HepG2 (cell line): ENCODE measurements around the gene ID4.

Source experiments
- CBX1 ChIP-seq: IDR thresholded peaks from one replicate; pipeline ENCODE4 v1.6.1; 2016; ENCODE audit warnings: antibody characterized with exemption, low read depth
- GATAD2A ChIP-seq: IDR thresholded peaks from 2 replicates; pipeline ENCODE4 v1.6.1; 2016
- POLR2AphosphoS5 ChIP-seq: IDR thresholded peaks from 2 replicates; pipeline ENCODE4 v1.6.1; 2012; ENCODE audit warnings: low read depth, low read length
- ZNF280B ChIP-seq: sonication (generic); formaldehyde crosslinking; IDR thresholded peaks from 2 replicates; pipeline ENCODE4 v1.5.0; 2020; ENCODE audit warnings: missing genetic modification reagents, mild to moderate bottlenecking, borderline replicate concordance
- TF ChIP-seq, protein P1 (sequence below): sonication (generic); formaldehyde crosslinking; IDR thresholded peaks from 2 replicates; pipeline ENCODE4 v1.5.0; 2020; ENCODE audit warnings: mild to moderate bottlenecking, missing genetic modification reagents, moderate library complexity
- TF ChIP-seq, protein P2 (sequence below): sonication (generic); formaldehyde crosslinking; IDR thresholded peaks from 2 replicates; pipeline ENCODE4 v1.4.0; 2020; ENCODE audit warnings: mild to moderate bottlenecking, missing genetic modification reagents

GRCh38 chr6:19852090-19852457 lies 14.9 kb downstream of the ID4 start:
- TF ChIP-seq ZNF280B (CRISPR knock-in tag) (no peak), GATAD2A (CRISPR knock-in tag) (no peak), CBX1 (no peak), POLR2AphosphoS5 (no peak)
- TF ChIP-seq, protein P1, sequence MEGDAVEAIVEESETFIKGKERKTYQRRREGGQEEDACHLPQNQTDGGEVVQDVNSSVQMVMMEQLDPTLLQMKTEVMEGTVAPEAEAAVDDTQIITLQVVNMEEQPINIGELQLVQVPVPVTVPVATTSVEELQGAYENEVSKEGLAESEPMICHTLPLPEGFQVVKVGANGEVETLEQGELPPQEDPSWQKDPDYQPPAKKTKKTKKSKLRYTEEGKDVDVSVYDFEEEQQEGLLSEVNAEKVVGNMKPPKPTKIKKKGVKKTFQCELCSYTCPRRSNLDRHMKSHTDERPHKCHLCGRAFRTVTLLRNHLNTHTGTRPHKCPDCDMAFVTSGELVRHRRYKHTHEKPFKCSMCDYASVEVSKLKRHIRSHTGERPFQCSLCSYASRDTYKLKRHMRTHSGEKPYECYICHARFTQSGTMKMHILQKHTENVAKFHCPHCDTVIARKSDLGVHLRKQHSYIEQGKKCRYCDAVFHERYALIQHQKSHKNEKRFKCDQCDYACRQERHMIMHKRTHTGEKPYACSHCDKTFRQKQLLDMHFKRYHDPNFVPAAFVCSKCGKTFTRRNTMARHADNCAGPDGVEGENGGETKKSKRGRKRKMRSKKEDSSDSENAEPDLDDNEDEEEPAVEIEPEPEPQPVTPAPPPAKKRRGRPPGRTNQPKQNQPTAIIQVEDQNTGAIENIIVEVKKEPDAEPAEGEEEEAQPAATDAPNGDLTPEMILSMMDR = no peak
- TF ChIP-seq, protein P2, sequence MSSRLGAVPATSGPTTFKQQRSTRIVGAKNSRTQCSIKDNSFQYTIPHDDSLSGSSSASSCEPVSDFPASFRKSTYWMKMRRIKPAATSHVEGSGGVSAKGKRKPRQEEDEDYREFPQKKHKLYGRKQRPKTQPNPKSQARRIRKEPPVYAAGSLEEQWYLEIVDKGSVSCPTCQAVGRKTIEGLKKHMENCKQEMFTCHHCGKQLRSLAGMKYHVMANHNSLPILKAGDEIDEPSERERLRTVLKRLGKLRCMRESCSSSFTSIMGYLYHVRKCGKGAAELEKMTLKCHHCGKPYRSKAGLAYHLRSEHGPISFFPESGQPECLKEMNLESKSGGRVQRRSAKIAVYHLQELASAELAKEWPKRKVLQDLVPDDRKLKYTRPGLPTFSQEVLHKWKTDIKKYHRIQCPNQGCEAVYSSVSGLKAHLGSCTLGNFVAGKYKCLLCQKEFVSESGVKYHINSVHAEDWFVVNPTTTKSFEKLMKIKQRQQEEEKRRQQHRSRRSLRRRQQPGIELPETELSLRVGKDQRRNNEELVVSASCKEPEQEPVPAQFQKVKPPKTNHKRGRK (CRISPR knock-in tag) = no peak
